ENCODE data around the gene PPIL3. TPM values are rescaled to one million over a fixed set of nuclear protein-coding genes. Genes with fewer than 3 reads are reported as not detected.

Gene PPIL3
- total and polyA plus RNA-seq, 2 experiments from 2014 or later, result 42.9 to 54.0 TPM

GRCh38 chr2:200901459-200902072, 12.7 kb upstream of the PPIL3 start:
- Histone ChIP-seq H2AFZ (no peak overlapping the region), H3K27ac (ENCODE audit: low read depth) (no peak overlapping the region), H4K20me1 (replicated peaks; ENCODE audit: insufficient read depth) (peaks cover 12% of the 10 kb centered on the region), H3F3A (replicated peaks; ENCODE audit: low read depth) (peaks cover 5% of the 10 kb centered on the region), H3K9me2 (ENCODE audit: insufficient read depth) (no peaks in the 10 kb centered on the region), H3K27me3 (ENCODE audit: insufficient read depth) (no peaks in the 10 kb centered on the region), H3K79me2 (replicated peaks; ENCODE audit: insufficient read depth) (no peaks in the 10 kb centered on the region), H3K4me1 (ENCODE audit: insufficient read depth) (no peaks in the 10 kb centered on the region), H3K4me2 (no peak overlapping the region), H3K36me3 (ENCODE audit: insufficient read depth) (peaks cover 51% of the 10 kb centered on the region), H3K4me3 (no peak overlapping the region)
- Mint-ChIP-seq H3K4me3 (no peak overlapping the region), H3K9me3 (no peaks in the 10 kb centered on the region; the same call in 2 of the 3 replicates), H3K27me3 (ENCODE audit: insufficient read depth, low read depth, poor library complexity) (no peaks in the 10 kb centered on the region), H3K27ac (no peak overlapping the region), H3K4me1 (no peaks in the 10 kb centered on the region), H3K36me3 (ENCODE audit: low read depth) (peaks cover 70% of the 10 kb centered on the region)
- no peak for TF ChIP-seq ZNF114 (CRISPR knock-in tag; IDR thresholded peaks at IDR 0.05)
- TF ChIP-seq ZNF331 (CRISPR knock-in tag; IDR thresholded peaks at IDR 0.05; ENCODE audit: low read depth), result no peak
- no peak for TF ChIP-seq JUNB (IDR thresholded peaks at IDR 0.05; ENCODE audit: unreplicated experiment)
- no peak for TF ChIP-seq NANOG (IDR thresholded peaks at IDR 0.05; ENCODE audit: borderline replicate concordance)
- peak; percentile 78 to 81 for TF ChIP-seq CTCF (conservative IDR thresholded peaks at IDR 0.05; ENCODE audit: low read depth in 2 of 2)
- no peak for TF ChIP-seq ZNF462 (CRISPR knock-in tag; IDR thresholded peaks at IDR 0.05)
- TF ChIP-seq POLR2AphosphoS5 (IDR thresholded peaks at IDR 0.05; ENCODE audit: low read depth), result no peak
- ATAC-seq (peak; percentile 97), DNase-seq (ENCODE audit: low spot score) (peak; percentile 97)
